Astrocyte (in vitro differentiated cells and primary cell): Measurements from ENCODE around the gene LIMS1.

Experiments
- CTCF ChIP-seq: IDR thresholded peaks from 2 replicates; pipeline ENCODE4 v1.5.1; 2011; ENCODE audit warnings: low read depth, mild to moderate bottlenecking, inconsistent platforms, low read length, moderate library complexity; ENCODE audit not compliant: insufficient read depth
- EZH2 ChIP-seq: IDR thresholded peaks from 2 replicates; pipeline ENCODE4 v1.6.1; 2012; ENCODE audit warnings: mild to moderate bottlenecking, low read length, inconsistent platforms; ENCODE audit not compliant: insufficient read depth

GRCh38 chr2:108593547-108594098, 59.4 kb downstream of the LIMS1 start:
- TF ChIP-seq EZH2 (no peak), CTCF (peak; percentile 32)
